NOMO-1 (cell line): Measurements from ENCODE around the gene ZBP1.
"Not testable (repeated sequence)": the region's sequence is repeated elsewhere in the genome, so short reads cannot be mapped to it uniquely, and the experiment has no call there.

ENCODE experiments used
- DNase-seq, 2 experiments: peaks; one replicate each; lab custom pipeline; 2025; ENCODE audit not compliant: unreplicated experiment in 2 of 2; lab: John Stamatoyannopoulos, UW

The ZBP1 gene

DNA sequence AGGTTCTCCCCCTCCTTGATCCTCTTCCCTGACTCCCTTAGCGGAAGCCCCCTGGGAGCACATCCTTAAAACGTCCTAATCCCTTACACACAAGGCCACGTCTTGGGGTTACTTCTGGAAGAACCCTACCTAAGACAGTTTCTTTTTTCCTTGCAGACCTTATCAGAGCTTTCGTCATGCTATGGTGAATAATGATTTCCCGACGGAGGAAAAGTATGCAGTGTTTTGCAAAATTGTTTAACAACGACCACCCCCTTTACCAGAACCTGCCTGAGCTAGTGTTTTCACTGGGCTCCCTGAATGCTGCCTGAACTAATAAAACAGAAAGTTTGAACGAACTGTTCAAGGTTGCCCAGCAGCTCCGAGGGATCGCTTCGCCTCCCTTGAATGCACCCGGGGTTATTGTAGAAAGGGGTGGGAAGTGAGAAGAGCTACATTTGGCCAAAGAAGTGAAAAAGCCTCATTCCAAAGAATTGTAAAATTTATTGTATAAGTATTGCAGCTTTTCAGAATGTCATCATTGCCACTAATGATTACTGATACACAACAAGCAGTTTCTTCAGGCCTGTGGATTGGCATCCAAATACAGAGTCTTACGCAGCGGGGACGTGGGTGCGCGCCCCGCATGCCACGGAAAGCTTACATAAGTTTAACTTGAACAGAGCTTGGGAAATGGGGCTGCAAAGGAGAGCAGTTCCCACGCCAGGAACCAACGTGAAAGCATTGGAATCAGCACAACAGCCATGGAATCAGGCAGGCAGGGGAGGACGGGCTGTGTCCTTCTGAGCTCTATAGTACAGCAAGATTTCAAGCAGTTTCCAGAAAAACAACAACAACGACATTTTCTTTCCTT lies 27.9 kb upstream of the ZBP1 start:
- no peak for DNase-seq

DNA sequence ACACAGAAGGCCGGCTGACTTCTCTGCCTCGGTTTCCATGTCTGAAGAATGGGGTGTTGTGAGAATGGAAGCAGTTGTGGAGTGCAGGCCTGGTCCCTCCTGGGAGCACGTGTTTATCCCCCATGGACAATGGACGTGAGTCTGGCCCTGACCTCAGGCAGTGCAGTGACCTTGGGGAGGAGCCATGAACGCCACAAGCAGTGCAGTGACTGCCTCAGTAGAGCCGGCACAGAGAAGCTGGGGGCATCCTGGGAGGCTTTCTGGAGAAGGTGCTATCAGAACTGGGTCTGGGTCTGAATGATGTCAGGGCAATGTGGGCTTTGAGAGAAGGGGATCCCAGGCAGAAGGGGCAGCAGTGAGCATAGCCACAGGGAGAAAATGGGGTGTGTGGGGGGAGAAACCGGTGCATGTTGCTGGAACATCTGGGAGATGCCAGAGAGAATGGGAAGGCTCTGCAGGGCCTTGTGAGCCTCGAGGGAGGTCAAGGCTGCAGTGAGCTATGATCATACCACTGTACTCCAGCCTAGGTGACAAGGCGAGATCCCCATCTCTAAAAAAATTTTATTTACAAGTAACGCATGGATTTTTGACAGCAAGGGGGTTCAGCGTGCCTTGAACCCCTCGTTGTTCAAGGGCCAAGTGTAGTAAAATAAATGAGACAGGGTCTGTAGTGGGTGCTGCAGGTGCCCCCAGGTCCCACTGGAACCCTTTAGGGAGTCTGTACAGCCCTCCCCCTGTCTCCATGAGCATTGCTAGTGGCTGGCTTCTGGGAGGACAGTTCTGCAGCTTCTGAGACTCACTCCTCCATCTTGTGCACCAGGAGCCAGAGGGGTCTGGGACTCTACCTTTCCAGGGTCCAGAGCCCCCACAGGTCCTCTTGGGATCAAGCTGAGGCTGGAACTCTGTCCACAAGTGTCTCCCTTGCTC lies 27.0 kb upstream of the ZBP1 start:
- no peak for DNase-seq

DNA sequence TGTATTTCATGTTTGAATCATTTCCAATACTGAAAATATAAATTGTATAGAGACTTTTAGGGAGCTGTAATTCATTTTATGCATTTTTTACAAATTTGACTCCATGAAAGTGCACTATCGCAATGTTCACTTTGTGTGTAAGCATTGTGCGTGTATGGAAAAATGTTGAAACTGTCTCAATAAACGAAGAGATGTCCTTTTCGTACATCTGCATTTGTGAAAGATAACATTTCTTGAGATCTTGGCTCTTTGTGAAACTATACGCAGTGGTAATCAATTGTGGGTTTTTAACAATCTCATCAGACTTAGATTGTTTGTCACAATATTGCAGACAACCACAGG lies 18.6 kb upstream of the ZBP1 start:
- DNase-seq, result no peak

DNA sequence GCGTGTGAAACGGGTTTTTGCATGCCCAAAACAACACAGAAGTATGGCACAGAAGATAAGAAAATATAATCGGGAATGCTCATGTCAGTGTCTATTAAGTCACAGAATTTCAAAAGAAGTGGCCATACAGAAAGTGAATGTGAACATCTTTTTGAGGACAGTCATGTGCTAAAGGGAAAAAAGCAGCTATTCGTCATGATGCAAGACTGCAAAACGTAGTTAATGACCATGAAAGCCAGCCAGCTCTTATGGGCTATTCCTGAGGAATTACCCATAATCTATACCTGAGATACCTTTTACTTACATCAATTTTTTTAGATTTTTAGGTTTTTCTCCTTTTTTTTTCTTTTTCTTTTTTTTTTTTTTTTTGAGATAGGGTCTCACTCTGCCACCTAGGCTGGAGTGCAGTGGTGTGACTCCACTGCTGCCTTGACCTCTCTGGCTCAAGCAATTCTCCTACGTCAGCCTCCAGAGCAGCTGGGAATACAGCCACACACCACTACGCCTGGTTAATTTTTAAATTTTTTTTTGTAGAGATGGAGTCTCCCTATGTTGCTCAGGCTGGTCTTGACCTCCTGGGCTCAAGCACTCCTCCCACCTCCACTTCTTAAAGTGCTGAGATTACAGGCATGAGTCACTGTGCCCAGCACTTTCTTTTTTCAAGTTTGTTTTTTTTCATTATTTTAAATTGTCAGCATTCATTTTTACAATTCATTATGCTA lies 18.1 kb upstream of the ZBP1 start:
- no peak for DNase-seq

DNA sequence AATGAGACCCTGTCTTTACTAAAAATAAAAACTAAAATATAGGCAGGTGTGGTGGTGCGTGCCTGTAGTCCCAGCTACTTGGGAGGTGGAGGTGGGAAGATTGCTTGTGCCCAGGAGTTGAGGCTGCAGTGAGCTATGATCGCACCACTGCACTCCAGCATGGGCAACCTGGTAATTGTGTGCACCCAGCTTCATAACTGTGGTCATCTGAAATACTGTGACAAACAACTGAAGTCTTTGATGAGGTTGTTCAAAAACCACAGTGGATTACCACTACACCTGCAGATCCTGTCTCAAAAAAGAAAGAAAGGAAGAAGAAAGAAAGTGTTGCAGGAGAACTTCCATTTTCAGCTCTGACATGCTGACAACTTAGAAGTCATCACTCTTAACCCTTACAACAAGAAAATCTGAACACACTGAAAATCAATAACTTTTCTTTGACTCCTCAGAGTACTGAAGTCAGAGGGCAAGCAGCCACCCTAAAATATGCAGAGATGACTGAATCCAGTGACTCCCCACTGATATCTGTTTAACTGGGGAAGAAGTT lies 13.8 kb upstream of the ZBP1 start:
- DNase-seq, result no peak

DNA sequence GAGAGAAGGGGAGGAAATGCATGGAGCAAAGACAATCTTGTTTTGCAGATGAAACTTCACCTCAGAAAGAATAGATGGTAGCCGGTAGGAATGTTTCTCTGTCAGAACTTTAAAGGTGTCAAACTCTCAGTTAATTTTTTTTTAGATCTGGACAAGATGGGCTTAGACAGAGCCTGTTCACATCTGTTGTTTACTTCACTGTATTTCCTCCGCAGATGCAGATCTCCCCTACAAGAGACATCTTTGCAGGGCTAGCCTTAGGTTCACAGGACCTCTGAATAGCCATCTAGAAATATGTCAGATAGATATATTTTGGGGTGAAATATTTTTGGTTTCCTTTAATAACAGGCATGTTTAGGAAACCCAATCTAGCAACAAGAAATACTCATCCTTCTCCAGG lies 12.1 kb upstream of the ZBP1 start:
- no peak for DNase-seq

DNA sequence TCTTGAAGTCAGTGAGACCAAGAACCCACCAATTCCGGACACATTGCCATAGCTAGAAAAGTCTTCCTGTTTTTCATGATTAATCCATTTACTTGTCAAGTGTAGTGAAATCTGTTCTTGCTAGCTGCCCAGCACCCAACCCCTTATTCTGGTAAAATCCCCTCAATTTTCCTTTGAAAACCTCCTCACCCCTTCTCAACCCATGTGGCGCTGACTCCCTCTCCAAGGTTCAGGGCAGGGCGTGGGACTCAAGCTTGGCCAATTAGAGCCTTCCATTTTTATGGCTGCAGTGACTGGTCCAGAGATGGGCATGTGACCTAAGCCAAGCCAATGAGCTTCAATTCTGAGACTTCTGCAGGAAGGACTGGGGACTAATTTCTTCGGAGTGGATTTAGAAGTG lies 9.8 kb upstream of the ZBP1 start:
- DNase-seq, result no peak

DNA sequence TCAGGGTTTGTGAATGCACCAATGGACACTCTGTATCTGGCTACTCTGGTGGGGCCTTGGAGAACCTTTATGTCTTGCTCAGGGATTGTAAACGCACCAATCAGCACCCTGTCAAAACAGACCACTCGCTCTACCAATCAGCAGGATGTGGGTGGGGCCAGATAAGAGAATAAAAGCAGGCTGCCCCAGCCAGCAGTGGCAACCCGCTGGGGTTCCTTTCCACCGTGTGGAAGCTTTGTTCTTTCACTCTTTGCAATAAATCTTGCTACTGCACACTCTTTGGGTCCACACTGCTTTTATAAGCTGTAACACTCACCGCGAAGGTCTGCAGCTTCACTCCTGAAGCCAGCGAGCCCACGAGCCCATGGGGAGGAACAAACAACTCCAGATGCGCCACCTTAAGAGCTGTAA lies 9.3 kb upstream of the ZBP1 start:
- not testable (repeated sequence) for DNase-seq

DNA sequence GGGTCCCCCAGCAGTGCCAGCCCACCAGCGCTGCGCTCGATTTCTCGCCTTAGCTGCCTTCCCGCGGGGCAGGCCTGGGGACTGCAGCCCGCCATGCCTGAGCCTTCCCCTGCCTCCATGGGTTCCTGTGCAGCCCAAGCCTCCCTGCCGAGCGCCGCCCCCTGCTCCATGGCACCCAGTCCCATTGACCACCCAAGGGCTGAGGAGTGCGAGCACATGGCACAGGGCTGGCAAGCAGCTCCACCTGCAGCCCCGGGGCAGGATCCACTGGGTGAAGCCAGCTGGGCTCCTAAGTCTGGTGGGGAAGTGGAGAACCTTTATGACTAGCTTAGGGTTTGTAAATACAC lies 8.7 kb upstream of the ZBP1 start:
- not testable (repeated sequence) for DNase-seq

DNA sequence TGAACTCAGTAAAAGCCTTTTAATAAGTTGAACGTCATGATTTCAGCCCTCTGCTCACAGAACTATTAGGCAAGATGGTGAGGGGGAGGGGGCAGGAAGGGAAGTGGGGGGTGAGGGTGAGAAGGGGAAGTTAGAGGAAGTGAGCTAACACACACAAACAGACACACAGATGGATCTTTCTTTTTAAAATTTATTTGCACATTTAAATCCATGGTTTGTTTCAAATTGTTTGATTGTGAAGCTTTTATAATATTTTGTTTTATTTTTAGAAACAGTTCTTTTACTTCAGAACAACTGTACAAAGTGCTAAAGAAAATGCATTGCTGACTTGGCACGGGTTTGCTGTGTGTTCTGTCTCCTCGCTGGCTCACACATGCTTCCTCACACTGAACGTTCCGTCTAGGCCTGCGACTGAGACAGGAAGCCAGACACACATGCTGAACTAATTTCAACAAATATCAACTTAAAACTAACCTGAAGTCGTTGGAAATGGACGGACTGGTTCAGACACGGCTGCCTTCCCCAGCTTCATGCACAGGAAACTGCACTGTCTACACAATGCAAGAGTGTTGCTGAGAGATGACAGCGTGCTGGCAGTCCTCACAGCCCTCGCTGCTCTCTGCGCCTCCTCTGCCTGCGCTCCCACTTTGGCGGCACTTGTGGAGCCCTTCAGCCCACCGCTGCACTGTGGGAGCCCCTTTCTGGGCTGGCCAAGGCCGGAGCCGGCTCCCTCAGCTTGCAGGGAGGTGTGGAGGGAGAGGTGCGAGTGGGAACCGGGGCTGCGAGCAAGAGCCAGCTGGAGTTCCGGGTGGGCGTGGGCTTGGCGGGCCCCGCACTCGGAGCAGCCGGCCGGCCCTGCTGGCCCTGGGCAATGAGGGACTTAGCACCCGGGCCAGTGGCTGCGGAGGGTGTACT lies 8.1 kb upstream of the ZBP1 start:
- DNase-seq, result peak; percentile 87 to 89

DNA sequence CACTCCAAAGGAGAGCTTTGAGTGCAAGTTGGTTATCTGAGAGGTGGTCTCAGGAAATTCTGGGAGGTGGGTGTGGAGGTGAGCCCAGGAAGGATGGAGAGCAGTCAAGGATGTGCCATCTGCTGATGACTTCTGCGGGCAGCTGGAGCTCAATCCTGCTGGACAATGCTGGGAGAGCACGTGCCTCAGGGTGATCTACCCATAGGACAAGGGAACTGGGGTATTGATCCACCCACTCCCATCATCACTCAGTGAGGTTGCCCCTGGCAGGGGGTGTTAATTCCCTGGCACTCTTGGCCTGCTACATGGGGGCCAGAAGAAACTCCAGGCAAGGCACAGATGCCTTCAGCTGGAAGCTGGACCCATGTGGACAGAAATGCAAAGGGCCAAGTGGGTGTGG lies 7.1 kb upstream of the ZBP1 start:
- DNase-seq, result no peak

DNA sequence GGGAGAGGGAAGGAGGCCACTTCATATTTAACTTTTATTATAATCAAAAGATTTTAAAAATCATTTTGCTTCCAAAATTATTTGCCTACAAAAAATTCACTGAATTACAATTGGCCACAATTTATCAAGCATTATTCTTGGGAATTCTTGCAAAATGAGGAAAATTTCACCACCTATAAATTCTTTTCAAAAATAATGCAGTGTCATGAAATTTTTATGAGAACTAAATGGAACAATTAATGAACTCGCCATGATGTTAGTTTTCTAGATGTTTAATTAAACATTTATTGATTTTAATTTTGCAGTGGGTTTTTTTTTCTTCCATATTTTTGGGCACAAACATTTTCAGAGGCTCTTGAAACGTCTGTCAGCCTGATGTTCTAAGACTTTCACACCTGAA lies 5.8 kb upstream of the ZBP1 start:
- no peak for DNase-seq

DNA sequence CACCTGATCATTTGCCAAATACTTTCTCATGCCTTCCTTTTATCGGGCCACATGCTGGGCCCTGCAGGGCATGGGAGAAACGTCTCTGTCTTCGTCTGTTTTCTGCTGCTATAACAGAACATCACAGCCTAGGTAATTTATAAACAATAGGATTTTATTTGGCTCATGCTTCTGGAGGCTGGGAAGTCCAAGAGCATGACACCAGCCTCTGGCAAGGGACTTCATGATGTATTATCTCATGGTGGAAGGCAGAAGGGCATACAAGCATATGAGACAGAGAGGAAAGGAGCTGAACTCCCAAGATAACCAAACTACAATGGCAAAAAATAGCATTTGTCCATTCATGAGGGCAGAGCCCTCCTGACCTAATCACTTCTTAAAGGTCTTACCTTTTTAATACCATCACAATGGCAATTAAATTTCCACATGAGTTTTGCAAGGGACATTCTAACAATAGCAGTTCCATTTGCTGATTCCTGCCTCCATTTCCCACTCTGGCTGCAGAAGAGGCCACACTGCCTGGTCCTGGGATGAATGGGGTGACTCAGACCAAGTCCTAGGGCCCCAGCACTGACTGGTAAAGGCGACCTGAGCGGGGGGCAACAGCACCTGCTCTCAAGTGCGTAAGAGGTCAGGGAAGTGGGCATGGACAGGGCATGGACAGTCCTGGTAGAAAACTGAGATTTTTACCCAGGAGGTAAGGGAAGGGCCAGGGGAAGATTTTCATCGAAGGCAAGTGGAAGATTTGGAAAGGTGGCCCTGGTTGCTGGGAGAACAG lies 5.1 kb upstream of the ZBP1 start:
- no peak for DNase-seq

DNA sequence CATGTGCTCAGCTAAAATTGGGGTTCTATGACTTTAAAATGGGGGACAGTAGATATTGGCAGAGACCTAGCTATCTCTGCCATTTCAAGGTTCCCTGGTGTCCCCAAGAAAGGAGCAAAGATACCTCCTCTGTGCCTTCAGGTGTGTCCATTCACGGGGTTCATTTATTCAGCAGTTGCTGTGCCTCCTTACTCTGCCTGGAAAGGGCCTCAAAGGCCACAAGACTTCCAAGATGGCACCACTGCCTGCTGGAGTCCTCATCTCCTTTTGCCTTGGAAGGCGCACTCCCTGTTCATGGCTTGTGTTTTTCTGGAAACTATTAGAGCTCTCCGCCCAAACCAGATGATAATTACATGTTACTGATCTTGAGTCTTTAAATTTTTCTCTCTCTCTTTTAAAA lies 3.9 kb upstream of the ZBP1 start:
- no peak for DNase-seq

DNA sequence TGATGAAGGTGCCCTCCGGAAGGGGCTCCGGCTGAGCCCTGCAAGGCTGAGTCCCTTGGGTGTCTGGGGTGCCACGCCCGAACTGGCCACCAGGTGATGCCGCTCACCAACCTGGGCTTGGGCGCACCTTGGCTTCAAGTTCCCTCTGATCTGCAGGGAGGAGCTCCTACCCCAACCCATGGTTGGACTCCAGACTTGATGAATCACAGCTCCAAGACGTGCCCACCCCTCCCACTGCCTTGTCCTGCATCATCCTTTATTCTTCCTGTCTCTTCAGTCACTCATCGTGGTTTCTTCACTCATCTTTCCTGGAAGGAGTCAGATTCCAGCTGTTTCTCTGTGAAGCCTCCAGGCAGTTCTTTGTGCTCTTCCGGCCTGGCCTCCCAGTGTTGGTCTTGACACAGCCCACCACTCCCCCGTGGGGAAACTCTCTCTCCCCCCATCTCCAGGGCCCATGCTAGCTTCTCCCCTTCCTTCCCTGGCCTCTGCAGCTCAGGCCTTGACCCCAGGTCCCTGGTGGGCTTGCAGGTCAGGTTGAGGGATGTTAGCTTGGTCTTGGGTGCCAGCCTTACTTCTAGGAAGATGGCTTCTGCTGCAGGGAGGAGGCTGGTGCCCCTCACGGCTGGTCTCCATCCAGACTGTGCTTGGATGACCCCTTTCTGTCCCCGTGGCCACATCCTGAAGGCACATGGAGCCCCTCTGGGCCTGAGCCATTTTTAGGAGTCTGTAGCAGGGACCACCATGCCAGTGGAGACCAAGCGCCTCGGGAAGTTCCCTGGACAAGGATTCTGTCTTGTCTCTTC lies 2.6 kb upstream of the ZBP1 start:
- peak; percentile 31 to 51 for DNase-seq

DNA sequence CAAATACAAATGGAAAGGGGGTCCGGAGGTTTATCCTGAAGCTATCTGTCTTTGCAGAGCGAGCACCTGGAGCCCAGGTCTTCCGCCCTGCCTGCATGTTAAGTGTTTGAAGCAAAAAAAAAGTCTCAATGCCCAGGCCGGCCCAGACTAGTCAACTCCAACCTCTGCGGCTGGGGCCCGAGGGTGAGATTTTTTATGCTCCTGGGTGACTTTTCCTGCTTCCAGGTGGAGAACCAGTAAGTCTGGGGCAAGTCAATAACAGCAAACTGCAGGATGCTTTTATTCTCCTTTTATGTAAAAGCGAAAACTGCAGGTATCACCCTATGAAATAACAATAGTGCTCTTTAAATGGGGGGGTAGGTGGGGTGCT lies 2.0 kb upstream of the ZBP1 start:
- DNase-seq, result no peak

DNA sequence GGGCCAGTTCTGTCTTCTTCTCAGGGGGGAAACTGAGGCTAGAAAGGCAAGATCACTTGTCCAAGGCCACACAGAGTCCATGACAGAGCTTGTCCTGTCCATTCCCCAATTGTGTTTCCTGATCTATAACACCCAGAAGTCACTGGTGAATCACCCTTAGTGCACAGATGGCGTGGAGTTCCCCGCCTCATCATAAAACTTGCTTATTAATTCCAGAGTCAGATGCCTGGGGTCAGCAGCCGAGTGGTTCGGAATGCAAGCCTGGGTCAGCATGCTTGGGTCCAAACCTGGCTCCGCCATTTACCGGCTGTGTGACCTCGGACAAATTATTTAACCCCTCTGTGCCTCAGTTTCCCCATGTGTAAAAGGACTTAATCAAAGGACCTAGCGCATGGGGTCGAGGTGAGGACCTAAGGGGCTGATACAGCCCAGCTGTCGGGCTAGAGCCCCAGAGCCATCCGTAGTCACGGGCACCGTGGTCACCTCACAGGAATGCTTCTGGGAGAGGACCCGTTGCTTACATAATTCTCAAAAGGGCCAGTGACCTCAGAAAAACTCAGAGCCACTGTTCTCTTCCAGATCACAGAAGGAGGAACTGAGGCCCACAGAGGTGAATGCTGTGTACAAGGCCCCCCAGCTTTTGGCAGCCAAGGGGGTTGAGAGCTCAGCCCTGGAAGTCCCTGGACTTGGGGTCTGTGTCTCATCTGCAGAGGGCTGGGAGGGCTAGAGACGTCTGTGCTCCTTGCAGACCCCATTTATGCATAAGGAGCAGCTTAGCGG lies 1.4 kb upstream of the ZBP1 start:
- DNase-seq, result no peak

DNA sequence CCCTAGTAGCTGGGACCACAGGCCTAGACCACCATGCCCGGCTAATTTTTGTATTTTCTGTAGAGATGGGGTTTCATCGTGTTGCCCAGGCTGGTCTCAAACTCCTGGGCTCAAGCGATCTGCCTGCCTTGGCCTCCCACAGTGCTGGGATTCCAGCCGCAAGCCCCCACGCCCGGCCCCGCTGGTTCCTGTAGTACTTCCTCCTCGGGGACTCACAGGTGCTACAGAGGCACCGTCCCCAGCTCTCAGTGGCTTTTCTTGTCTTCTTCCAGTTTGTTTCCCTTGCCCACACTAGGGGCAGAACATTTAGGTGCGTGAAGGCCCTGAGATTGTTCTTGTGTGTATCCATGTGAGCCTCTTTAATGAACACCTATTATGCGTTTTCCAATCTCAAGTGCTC lies 773 bp upstream of the ZBP1 start:
- no peak for DNase-seq
